GM23338 (cell line): ENCODE measurements around the gene PSEN2. TPM values are rescaled to one million over a fixed set of nuclear protein-coding genes. Genes with fewer than 3 reads are reported as not detected.

Source experiments
- ATAC-seq: fragments of 200-7000 bp; cut with Tn5 transposase; 3 replicates; pipeline ENCODE4 v1.9.1; 2020
- DNase-seq: peaks from one replicate; pipeline ENCODE4 v3.0.0-alpha.2; 2015; ENCODE audit warnings: low spot score
- H2AFZ ChIP-seq: fragments of 200-600 bp; sonication (generic); 2 replicates; pipeline ENCODE4 v1.8.0; 2016; ENCODE audit warnings: antibody characterized with exemption, mild to moderate bottlenecking, moderate library complexity
- H3F3A ChIP-seq: fragments of 200-600 bp; sonication (generic); replicated peaks from 2 replicates; pipeline ENCODE4 v1.8.0; 2017; ENCODE audit warnings: antibody characterized with exemption, mixed run types, low read depth
- H3K27ac ChIP-seq: fragments of 200-600 bp; sonication (generic); 2 replicates; pipeline ENCODE4 v1.6.1; 2016; ENCODE audit warnings: low read depth
- H3K27me3 ChIP-seq: fragments of 200-600 bp; sonication (generic); 2 replicates; pipeline ENCODE4 v1.8.0; 2016; ENCODE audit warnings: mild to moderate bottlenecking, mixed run types, moderate library complexity; ENCODE audit not compliant: insufficient read depth
- H3K36me3 ChIP-seq: fragments of 200-600 bp; sonication (generic); 2 replicates; pipeline ENCODE4 v1.8.0; 2016; ENCODE audit warnings: mild to moderate bottlenecking; ENCODE audit not compliant: insufficient read depth
- H3K4me1 ChIP-seq: fragments of 200-600 bp; sonication (generic); 2 replicates; pipeline ENCODE4 v1.8.0; 2016; ENCODE audit warnings: mild to moderate bottlenecking, moderate library complexity; ENCODE audit not compliant: insufficient read depth
- H3K4me2 ChIP-seq: fragments of 200-600 bp; sonication (generic); 2 replicates; pipeline ENCODE4 v1.7.1; 2017; ENCODE audit warnings: mixed run types
- H3K4me3 ChIP-seq: fragments of 200-600 bp; sonication (generic); 2 replicates; pipeline ENCODE4 v1.6.1; 2016; ENCODE audit warnings: mixed run types
- H3K79me2 ChIP-seq: fragments of 200-600 bp; sonication (generic); replicated peaks from 2 replicates; pipeline ENCODE4 v1.8.0; 2017; ENCODE audit warnings: mild to moderate bottlenecking; ENCODE audit not compliant: insufficient read depth
- H3K9me2 ChIP-seq: fragments of 200-600 bp; sonication (generic); 2 replicates; pipeline ENCODE4 v1.8.0; 2017; ENCODE audit not compliant: insufficient read depth
- H4K20me1 ChIP-seq: fragments of 200-600 bp; sonication (generic); replicated peaks from 2 replicates; pipeline ENCODE4 v1.8.0; 2017; ENCODE audit warnings: mild to moderate bottlenecking; ENCODE audit not compliant: insufficient read depth
- H3K27ac Mint-ChIP-seq: 2 replicates; pipeline ENCODE4 v1.8.0; 2020; ENCODE audit warnings: inconsistent platforms, mild to moderate bottlenecking, moderate library complexity, mixed read lengths
- H3K27me3 Mint-ChIP-seq: 3 replicates; pipeline ENCODE4 v1.8.0; 2022; ENCODE audit warnings: low read depth, mild to moderate bottlenecking, moderate library complexity, mixed read lengths, inconsistent platforms; ENCODE audit not compliant: insufficient read depth, poor library complexity
- H3K36me3 Mint-ChIP-seq: 3 replicates; pipeline ENCODE4 v1.8.0; 2021; ENCODE audit warnings: low read depth, mild to moderate bottlenecking, inconsistent platforms, moderate library complexity, mixed read lengths
- H3K4me1 Mint-ChIP-seq: 3 replicates; pipeline ENCODE4 v1.8.0; 2020; ENCODE audit warnings: mild to moderate bottlenecking, inconsistent platforms, mixed read lengths
- H3K4me3 Mint-ChIP-seq: 3 replicates; pipeline ENCODE4 v1.8.0; 2021; ENCODE audit warnings: moderate library complexity, mild to moderate bottlenecking, inconsistent platforms, mixed read lengths
- H3K9me3 Mint-ChIP-seq: 3 replicates; pipeline ENCODE4 v1.8.0; 2020; ENCODE audit warnings: moderate library complexity, mild to moderate bottlenecking, inconsistent platforms, mixed read lengths
- CREB1 ChIP-seq: fragments of 250-450 bp; sonication (Bioruptor Pico); IDR thresholded peaks from 2 replicates; pipeline ENCODE4 v1.5.0; 2020; ENCODE audit warnings: low read depth, mild to moderate bottlenecking, moderate library complexity
- EZH2 ChIP-seq: fragments of 200-600 bp; sonication (generic); IDR thresholded peaks from one replicate; pipeline ENCODE4 v1.8.0; 2017; ENCODE audit warnings: antibody characterized with exemption, mild to moderate bottlenecking, low read depth; ENCODE audit not compliant: unreplicated experiment
- EZH2phosphoT487 ChIP-seq: fragments of 200-600 bp; sonication (generic); IDR thresholded peaks from one replicate; pipeline ENCODE4 v1.8.1; 2018; ENCODE audit warnings: antibody characterized with exemption; ENCODE audit not compliant: unreplicated experiment
- JUNB ChIP-seq: IDR thresholded peaks from one replicate; pipeline ENCODE4 v1.6.1; 2016; ENCODE audit warnings: antibody characterized with exemption; ENCODE audit not compliant: unreplicated experiment
- NANOG ChIP-seq: IDR thresholded peaks from 2 replicates; pipeline ENCODE4 v1.6.1; 2016; ENCODE audit warnings: antibody characterized with exemption, borderline replicate concordance
- POLR2AphosphoS5 ChIP-seq: IDR thresholded peaks from 2 replicates; pipeline ENCODE4 v1.6.1; 2016; ENCODE audit warnings: antibody characterized with exemption, low read depth
- STAT1 ChIP-seq: IDR thresholded peaks from one replicate; pipeline ENCODE4 v1.6.1; 2016; ENCODE audit warnings: antibody characterized with exemption; ENCODE audit not compliant: unreplicated experiment
- ZNF114 ChIP-seq: fragments of 250-450 bp; sonication (Bioruptor Pico); IDR thresholded peaks from 2 replicates; pipeline ENCODE4 v1.5.0; 2020; ENCODE audit warnings: mild to moderate bottlenecking, moderate library complexity
- ZNF331 ChIP-seq: fragments of 250-450 bp; sonication (Bioruptor Pico); IDR thresholded peaks from 2 replicates; pipeline ENCODE4 v1.5.0; 2020; ENCODE audit warnings: low read depth, mild to moderate bottlenecking, moderate library complexity
- polyA plus RNA-seq: library from polyadenylated mRNA; unstranded; fragments of >200 nt; fragmentation: Nextera tagmentation; extraction: Ambion mirVana; gene quantifications from 2 replicates; pipeline ENCODE4 v1.2.1, GENCODE V29; 2016
- total RNA-seq: library from RNA; depleted of rRNA; stranded (reverse); fragments of >200 nt; shearing (Covaris generic); gene quantifications from 2 replicates; pipeline ENCODE4 v1.2.3, GENCODE V29; 2014
- TF ChIP-seq, protein P1 (sequence below): IDR thresholded peaks from 2 replicates; pipeline ENCODE4 v1.6.1; 2016; ENCODE audit warnings: antibody characterized with exemption
- TF ChIP-seq, protein P2 (sequence below), 2 experiments: fragments of 200-600 bp in 1 of 2; sonication (generic) in 1 of 2; conservative IDR thresholded peaks; 2 replicates each; pipeline versions ENCODE4 v1.5.1 to v1.6.1; 2016 to 2017; ENCODE audit warnings: antibody characterized with exemption in 2 of 2, low read depth in 2 of 2, mild to moderate bottlenecking in 2 of 2, moderate library complexity in 1 of 2
- TF ChIP-seq, protein P3 (sequence below): IDR thresholded peaks from one replicate; pipeline ENCODE4 v1.6.1; 2018; ENCODE audit warnings: antibody characterized with exemption; ENCODE audit not compliant: unreplicated experiment
- TF ChIP-seq, protein P4 (sequence below): fragments of 250-450 bp; sonication (Bioruptor Pico); IDR thresholded peaks from 2 replicates; pipeline ENCODE4 v1.5.0; 2020; ENCODE audit warnings: mild to moderate bottlenecking, moderate library complexity

PSEN2 gene
- total and polyA plus RNA-seq, 2 experiments from 2014 or later = 10.0 to 22.1 TPM

DNA sequence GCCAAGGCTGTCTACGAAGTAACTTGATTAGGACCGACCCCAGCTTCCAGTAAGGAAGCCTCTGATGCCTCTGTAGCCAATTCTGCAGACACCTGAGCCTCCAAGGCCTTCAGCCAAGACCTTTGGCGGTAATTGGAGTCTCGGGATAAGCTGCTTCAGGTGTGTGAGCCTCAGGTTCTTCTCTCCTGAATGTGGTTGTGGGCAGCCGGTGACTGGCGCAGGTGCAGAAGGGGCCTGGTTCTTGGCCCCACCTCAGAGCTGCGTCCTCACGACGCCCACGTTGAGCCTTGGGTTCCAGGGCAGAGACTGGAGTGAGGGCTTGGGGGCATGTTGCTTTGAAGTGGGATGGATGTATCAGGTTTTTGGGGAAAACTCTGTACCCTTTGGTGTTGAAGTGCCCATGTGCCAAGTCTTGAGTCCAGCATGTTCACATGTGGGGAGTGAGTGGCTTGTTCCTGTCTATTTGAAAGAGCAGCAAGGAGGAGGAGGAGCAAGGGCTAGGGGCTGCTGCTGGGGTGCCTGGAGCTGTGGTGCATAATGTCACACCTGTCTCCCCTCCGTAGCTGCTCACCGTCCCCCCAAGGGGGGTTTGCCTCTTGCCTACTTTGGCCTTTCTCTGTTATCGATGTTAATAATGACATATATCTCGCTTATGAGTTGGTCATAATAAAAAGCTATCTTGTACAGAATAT lies 1.4 kb downstream of the PSEN2 start:
- ATAC-seq = no peak

More for the DNA sequence above, 1.4 kb downstream of the PSEN2 start:
- H3K4me2 ChIP-seq = peak overlapping the region; percentile 92
- H3K9me2 ChIP-seq = no peaks in the 10 kb centered on the region
- Mint-ChIP-seq H3K4me3 (peak overlapping the region; percentile 79), H3K36me3 (peaks cover under 1% of the 10 kb centered on the region; the same call in 2 of the 3 replicates), H3K27ac (no peak overlapping the region), H3K4me1 (peaks cover 46% of the 10 kb centered on the region), H3K9me3 (no peaks in the 10 kb centered on the region), H3K27me3 (peaks cover 15% of the 10 kb centered on the region)
- H3K4me1 ChIP-seq = peaks cover 41% of the 10 kb centered on the region
- H3F3A ChIP-seq = 0 out of 2 replicates have a peak, but pooled peaks cover 6% of the 10 kb centered on the region
- H3K79me2 ChIP-seq = no peaks in the 10 kb centered on the region
- no peak overlapping the region for H3K27ac ChIP-seq
- TF ChIP-seq STAT1 = no peak
- no peak for TF ChIP-seq CREB1 (CRISPR knock-in tag)
- TF ChIP-seq, protein P1, sequence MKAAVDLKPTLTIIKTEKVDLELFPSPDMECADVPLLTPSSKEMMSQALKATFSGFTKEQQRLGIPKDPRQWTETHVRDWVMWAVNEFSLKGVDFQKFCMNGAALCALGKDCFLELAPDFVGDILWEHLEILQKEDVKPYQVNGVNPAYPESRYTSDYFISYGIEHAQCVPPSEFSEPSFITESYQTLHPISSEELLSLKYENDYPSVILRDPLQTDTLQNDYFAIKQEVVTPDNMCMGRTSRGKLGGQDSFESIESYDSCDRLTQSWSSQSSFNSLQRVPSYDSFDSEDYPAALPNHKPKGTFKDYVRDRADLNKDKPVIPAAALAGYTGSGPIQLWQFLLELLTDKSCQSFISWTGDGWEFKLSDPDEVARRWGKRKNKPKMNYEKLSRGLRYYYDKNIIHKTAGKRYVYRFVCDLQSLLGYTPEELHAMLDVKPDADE = no peak
- TF ChIP-seq, protein P2, sequence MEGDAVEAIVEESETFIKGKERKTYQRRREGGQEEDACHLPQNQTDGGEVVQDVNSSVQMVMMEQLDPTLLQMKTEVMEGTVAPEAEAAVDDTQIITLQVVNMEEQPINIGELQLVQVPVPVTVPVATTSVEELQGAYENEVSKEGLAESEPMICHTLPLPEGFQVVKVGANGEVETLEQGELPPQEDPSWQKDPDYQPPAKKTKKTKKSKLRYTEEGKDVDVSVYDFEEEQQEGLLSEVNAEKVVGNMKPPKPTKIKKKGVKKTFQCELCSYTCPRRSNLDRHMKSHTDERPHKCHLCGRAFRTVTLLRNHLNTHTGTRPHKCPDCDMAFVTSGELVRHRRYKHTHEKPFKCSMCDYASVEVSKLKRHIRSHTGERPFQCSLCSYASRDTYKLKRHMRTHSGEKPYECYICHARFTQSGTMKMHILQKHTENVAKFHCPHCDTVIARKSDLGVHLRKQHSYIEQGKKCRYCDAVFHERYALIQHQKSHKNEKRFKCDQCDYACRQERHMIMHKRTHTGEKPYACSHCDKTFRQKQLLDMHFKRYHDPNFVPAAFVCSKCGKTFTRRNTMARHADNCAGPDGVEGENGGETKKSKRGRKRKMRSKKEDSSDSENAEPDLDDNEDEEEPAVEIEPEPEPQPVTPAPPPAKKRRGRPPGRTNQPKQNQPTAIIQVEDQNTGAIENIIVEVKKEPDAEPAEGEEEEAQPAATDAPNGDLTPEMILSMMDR (conservative IDR thresholded peaks at IDR 0.05; ENCODE audit: low read depth in 2 of 2) = no peak
- no peak for TF ChIP-seq NANOG
- no peak for TF ChIP-seq ZNF114 (CRISPR knock-in tag)
- no peak for TF ChIP-seq POLR2AphosphoS5
- no peak for TF ChIP-seq EZH2
- TF ChIP-seq JUNB = no peak
- TF ChIP-seq EZH2phosphoT487 = no peak
- TF ChIP-seq ZNF331 (CRISPR knock-in tag) = no peak
- TF ChIP-seq, protein P3, sequence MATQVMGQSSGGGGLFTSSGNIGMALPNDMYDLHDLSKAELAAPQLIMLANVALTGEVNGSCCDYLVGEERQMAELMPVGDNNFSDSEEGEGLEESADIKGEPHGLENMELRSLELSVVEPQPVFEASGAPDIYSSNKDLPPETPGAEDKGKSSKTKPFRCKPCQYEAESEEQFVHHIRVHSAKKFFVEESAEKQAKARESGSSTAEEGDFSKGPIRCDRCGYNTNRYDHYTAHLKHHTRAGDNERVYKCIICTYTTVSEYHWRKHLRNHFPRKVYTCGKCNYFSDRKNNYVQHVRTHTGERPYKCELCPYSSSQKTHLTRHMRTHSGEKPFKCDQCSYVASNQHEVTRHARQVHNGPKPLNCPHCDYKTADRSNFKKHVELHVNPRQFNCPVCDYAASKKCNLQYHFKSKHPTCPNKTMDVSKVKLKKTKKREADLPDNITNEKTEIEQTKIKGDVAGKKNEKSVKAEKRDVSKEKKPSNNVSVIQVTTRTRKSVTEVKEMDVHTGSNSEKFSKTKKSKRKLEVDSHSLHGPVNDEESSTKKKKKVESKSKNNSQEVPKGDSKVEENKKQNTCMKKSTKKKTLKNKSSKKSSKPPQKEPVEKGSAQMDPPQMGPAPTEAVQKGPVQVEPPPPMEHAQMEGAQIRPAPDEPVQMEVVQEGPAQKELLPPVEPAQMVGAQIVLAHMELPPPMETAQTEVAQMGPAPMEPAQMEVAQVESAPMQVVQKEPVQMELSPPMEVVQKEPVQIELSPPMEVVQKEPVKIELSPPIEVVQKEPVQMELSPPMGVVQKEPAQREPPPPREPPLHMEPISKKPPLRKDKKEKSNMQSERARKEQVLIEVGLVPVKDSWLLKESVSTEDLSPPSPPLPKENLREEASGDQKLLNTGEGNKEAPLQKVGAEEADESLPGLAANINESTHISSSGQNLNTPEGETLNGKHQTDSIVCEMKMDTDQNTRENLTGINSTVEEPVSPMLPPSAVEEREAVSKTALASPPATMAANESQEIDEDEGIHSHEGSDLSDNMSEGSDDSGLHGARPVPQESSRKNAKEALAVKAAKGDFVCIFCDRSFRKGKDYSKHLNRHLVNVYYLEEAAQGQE = no peak
- TF ChIP-seq, protein P4, sequence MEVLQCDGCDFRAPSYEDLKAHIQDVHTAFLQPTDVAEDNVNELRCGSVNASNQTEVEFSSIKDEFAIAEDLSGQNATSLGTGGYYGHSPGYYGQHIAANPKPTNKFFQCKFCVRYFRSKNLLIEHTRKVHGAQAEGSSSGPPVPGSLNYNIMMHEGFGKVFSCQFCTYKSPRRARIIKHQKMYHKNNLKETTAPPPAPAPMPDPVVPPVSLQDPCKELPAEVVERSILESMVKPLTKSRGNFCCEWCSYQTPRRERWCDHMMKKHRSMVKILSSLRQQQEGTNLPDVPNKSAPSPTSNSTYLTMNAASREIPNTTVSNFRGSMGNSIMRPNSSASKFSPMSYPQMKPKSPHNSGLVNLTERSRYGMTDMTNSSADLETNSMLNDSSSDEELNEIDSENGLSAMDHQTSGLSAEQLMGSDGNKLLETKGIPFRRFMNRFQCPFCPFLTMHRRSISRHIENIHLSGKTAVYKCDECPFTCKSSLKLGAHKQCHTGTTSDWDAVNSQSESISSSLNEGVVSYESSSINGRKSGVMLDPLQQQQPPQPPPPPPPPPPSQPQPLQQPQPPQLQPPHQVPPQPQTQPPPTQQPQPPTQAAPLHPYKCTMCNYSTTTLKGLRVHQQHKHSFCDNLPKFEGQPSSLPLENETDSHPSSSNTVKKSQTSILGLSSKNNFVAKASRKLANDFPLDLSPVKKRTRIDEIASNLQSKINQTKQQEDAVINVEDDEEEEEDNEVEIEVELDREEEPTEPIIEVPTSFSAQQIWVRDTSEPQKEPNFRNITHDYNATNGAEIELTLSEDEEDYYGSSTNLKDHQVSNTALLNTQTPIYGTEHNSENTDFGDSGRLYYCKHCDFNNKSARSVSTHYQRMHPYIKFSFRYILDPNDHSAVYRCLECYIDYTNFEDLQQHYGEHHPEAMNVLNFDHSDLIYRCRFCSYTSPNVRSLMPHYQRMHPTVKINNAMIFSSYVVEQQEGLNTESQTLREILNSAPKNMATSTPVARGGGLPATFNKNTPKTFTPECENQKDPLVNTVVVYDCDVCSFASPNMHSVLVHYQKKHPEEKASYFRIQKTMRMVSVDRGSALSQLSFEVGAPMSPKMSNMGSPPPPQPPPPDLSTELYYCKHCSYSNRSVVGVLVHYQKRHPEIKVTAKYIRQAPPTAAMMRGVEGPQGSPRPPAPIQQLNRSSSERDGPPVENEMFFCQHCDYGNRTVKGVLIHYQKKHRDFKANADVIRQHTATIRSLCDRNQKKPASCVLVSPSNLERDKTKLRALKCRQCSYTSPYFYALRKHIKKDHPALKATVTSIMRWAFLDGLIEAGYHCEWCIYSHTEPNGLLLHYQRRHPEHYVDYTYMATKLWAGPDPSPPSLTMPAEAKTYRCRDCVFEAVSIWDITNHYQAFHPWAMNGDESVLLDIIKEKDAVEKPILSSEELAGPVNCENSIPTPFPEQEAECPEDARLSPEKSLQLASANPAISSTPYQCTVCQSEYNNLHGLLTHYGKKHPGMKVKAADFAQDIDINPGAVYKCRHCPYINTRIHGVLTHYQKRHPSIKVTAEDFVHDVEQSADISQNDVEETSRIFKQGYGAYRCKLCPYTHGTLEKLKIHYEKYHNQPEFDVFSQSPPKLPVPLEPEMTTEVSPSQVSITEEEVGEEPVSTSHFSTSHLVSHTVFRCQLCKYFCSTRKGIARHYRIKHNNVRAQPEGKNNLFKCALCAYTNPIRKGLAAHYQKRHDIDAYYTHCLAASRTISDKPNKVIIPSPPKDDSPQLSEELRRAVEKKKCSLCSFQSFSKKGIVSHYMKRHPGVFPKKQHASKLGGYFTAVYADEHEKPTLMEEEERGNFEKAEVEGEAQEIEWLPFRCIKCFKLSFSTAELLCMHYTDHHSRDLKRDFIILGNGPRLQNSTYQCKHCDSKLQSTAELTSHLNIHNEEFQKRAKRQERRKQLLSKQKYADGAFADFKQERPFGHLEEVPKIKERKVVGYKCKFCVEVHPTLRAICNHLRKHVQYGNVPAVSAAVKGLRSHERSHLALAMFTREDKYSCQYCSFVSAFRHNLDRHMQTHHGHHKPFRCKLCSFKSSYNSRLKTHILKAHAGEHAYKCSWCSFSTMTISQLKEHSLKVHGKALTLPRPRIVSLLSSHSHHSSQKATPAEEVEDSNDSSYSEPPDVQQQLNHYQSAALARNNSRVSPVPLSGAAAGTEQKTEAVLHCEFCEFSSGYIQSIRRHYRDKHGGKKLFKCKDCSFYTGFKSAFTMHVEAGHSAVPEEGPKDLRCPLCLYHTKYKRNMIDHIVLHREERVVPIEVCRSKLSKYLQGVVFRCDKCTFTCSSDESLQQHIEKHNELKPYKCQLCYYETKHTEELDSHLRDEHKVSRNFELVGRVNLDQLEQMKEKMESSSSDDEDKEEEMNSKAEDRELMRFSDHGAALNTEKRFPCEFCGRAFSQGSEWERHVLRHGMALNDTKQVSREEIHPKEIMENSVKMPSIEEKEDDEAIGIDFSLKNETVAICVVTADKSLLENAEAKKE (CRISPR knock-in tag) = no peak
- H3K4me3 ChIP-seq = peak overlapping the region; percentile 75
- H4K20me1 ChIP-seq = peaks cover 7% of the 10 kb centered on the region; the same call in 1 of the 2 replicates
- no peaks in the 10 kb centered on the region for H3K36me3 ChIP-seq
- peaks cover 23% of the 10 kb centered on the region for H3K27me3 ChIP-seq
- DNase-seq = no peak
- peak overlapping the region; percentile 90; the same call in 1 of the 2 replicates for H2AFZ ChIP-seq
